Mononuclear cell (primary cell): Measurements from ENCODE around the gene SUSD5. TPM values are rescaled to one million over a fixed set of nuclear protein-coding genes. Genes with fewer than 3 reads are reported as not detected.

ENCODE experiments used
- H3K27me3 ChIP-seq: 2 replicates; pipeline ENCODE4 v1.6.0; 2011; ENCODE audit warnings: low read length, control low read depth; ENCODE audit not compliant: insufficient read depth
- H3K4me1 ChIP-seq: 2 replicates; pipeline ENCODE4 v1.5.1; 2011; ENCODE audit warnings: mild to moderate bottlenecking, low read length, control low read depth; ENCODE audit not compliant: insufficient read depth
- H3K4me3 ChIP-seq: 2 replicates; pipeline ENCODE4 v1.5.1; 2011; ENCODE audit warnings: mild to moderate bottlenecking, low read length, moderate library complexity
- H3K9me3 ChIP-seq: 2 replicates; pipeline ENCODE4 v1.5.1; 2011; ENCODE audit warnings: low read depth, mild to moderate bottlenecking, control low read depth, low read length
- total RNA-seq: library from RNA; depleted of rRNA; stranded (reverse); fragments of >200 nt; gene quantifications from one replicate; pipeline ENCODE4 v1.2.3, GENCODE V29; 2012

SUSD5 gene
- total RNA-seq, 1 donor, result under 0.01 TPM

DNA sequence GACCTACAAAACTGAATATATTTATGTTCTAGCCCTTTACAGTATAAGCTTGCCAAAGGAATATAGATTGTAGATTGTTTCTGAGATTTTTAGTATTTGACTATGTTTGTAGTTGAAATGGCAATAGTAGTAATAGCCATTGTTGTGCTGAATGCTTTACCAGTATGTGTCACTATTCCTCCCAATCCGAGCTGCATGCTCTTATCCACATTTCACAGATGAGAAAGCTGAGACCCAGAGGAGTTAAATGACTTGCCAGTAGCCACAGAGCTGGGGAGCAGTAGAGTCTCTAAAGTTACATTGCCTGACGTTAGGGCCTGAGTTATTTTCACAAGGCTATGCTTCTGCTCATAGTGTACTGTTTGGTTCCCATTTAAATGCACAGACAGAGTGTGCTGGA is 118.4 kb downstream of the SUSD5 start:
- Histone ChIP-seq H3K4me1 (peaks cover 26% of the 10 kb centered on the region), H3K4me3 (no peak overlapping the region), H3K27me3 (no peaks in the 10 kb centered on the region), H3K9me3 (no peaks in the 10 kb centered on the region)

Other genes with a start within 250 kb of the SUSD5 start
- 29.2 TPM for gene GLB1, start 121.7 kb downstream of the SUSD5 start, total RNA-seq
- gene TMPPE, start 121.7 kb downstream of the SUSD5 start, total RNA-seq, result 6.3 TPM
- gene CRTAP, start 104.8 kb downstream of the SUSD5 start, total RNA-seq, result 102 TPM
- gene FBXL2, start 58.6 kb upstream of the SUSD5 start, total RNA-seq, result 0.10 TPM
- gene UBP1, start 221.6 kb upstream of the SUSD5 start, total RNA-seq, result 93.8 TPM